A549 treated with dexamethasone at 1 μM for 4 hours (cell line): ENCODE results near the gene OR5K1. TPM values are rescaled to one million over a fixed set of nuclear protein-coding genes. Genes with fewer than 3 reads are reported as not detected.

Source experiments
- total RNA-seq: library from RNA; stranded (reverse); fragments of 200-300 nt; extraction: Qiagen RNA extraction; gene quantifications from 5 replicates; pipeline ENCODE4 v1.2.3, GENCODE V29; 2022

The OR5K1 gene
- not detected in 5 replicates for total RNA-seq

DNA sequence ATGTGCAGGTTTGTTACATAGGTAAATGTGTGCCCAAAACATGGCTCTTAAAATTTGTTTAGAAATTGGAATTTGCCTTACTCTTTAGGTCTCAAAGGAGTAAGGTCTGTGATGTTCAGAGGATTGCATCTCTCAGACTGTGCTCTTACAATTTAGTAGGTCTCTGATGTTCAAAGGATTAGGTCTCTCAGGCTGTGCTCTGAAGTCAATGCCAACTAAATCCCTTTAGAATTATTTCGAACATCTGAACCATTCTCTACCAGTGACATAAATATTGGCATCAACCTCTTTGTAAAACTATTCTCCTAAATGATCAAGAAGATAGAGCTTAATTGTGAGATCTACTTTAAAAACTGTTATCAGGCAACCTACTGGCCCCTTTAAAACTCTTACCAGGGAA lies at the start of gene OR5K1:
Gene OR5K1, plus strand, starts transcription at position 301 of the 400 bp plus-strand sequence. CDS start 6,376 bp downstream, outside the sequence.

DNA sequence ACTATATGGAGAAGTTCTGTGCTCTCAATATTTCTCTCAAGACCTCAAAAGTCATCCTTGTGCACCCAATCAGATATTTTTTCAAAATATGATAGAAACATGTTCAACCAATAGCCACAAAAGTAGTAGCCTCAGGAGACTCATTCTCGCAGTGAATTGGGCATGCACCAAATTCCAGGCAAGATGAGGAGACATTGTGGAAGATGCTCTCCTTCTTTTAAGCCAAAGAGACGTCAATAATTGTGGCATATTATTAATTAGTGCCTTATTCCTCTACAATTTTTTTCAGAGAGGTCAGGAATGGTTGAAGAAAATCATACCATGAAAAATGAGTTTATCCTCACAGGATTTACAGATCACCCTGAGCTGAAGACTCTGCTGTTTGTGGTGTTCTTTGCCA lies 34.4 kb downstream of the OR5K1 start, which contains the start of gene OR5K2:
Gene OR5K2, plus strand, starts transcription at position 301 of the 400 bp plus-strand sequence. Its CDS starts 0 bp downstream, at position 301.

Other genes with a start within 250 kb of the OR5K1 start
- not detected in 5 replicates for gene OR5H6, start 199.0 kb upstream of the OR5K1 start, total RNA-seq
- not detected in 5 replicates for gene OR5H2, start 180.7 kb upstream of the OR5K1 start, total RNA-seq
- not detected in 5 replicates for gene OR5K4, start 109.3 kb upstream of the OR5K1 start, total RNA-seq
- gene OR5K3, start 72.5 kb upstream of the OR5K1 start, total RNA-seq: not detected in 5 replicates
- not detected in 5 replicates for gene OR5K2, start 34.5 kb downstream of the OR5K1 start, total RNA-seq
- 46.8 to 60.9 TPM (median 57.3 TPM) in 5 replicates for gene CLDND1, start 59.7 kb downstream of the OR5K1 start, total RNA-seq
- gene GPR15, start 68.8 kb downstream of the OR5K1 start, total RNA-seq: not detected in 5 replicates
- gene CPOX, start 130.4 kb downstream of the OR5K1 start, total RNA-seq: 16.6 to 20.7 TPM (median 19.9 TPM) in 5 replicates